HG03108 (cell line): ENCODE data around the gene GALNT10.

ENCODE experiments used
- ATAC-seq: cut with Tn5 transposase; IDR thresholded peaks from one replicate; pipeline ENCODE4 v1.9.1; 2021; ENCODE audit warnings: moderate library complexity; ENCODE audit not compliant: unreplicated experiment

Gene GALNT10

DNA sequence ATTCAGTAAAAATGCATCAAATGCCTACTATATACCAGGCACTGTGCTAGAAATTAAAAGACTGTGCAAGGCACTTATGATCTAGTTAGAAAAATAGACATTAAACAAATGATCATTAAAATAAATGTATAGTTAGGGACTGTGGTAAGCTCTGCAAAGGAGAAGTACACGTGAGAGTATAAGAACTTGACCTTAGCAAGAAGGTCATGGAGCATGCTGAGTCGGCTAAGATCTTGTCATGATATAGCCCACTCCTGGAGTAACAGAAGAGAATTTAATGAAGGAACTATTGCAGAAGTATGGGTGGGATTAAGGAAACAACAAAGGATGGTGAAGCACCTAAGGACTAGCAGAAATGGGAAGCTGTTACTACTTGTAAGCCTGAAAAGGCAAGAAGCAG lies 231.8 kb downstream of the GALNT10 start:
- no peak for ATAC-seq

DNA sequence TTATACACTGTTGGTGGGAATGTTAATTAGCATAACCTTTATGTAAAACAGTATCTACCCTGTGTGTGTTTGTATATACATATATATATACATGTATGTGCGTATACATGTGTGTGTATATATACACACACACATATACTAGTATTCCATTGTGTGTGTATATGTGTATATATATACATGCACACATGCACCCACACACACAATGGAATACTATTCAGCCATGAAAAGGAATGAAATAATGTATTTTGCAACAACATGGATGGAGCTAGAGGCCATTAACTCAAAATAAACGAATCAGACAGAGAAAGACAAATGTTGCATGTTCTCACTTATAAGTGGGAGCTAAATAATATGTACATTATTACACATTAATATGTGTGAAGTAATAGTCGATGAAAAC lies 237.7 kb downstream of the GALNT10 start:
- no peak for ATAC-seq

DNA sequence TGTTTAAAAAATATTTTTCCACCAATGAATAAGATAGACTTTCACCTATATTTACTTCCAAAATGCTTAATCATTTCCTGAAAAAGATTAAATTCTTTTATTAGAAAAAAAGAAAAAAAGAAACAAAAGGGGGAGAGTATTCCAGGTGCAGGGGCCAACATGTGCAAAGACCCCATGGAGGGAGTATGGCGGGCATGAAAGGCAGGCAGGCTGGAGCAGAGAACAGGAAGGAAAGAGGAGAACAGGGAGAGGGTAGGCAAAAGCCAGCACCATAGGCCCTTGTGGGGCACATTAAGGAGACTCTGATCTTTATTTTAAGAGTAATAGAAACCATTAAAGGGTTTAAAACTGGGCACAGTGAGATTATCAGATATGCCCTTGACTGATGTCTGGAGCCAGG lies 238.8 kb downstream of the GALNT10 start:
- no peak for ATAC-seq

DNA sequence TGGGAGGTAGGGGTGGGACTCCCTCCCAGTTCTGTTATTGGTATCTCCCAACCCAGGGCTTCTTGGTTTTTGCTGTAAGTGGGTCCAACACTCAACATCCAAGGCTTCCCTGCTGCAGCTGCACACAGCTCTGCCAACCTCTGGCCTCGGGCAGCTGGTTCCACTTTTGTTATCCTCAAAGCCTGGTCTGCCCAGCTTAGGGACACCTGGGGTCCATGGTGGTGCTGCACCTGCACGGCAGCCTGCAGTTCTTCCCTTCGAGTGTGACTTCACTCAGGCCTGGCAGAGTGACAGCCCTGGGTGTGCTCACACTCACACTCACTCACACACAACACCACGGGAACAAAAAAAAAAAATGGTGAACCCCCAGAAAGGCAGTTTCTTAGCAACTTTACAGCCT lies 239.9 kb downstream of the GALNT10 start:
- ATAC-seq: no peak

DNA sequence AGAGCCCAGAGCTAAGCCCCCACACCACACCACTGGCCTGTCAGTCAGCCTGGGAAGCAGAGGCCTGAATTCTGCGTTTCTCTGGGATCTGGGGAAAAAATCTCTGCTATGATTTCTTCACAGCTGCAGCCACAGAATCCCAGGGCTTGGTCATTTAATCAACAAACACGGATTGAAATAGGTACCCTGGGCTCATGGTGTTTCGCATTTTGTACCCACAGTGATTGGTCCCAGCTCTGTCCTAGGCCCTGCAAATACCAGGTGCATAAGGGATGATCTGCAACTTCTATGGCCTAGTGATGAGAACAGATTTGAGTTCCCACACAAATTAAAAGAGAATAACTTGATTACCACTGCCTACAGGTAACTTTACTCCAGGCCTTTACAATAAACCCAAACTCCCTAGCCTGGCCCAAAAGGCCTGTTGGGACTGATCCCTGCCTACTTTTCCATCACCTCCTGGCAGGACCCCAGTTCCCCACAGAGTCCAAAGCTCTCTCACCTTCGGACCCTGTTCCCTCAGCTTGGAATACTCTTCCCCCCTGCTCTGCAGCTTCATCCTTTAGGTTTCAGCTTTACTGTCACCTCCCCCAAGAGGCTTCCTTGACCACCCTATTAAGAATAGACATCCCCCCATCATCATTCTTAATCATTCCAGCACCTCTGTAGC lies 240.6 kb downstream of the GALNT10 start:
- ATAC-seq: no peak

DNA sequence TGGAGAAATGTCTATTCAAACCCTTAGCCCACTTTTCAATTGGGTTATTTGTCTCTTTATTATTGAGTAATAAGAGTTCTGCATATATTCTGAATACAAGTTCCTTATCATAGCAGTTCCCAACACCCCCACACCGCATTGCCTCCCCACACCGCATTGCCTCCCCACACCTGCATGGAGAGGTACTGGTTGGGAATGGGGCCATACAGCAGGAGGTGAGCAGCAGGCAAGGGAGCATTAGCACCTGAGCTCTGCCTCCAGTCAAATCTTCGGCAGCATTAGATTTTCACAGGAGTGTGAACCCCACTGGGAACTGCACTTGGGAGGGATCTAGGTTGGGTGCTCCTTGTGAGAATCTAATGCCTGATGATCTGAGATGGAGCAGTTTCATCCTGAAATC lies 244.7 kb downstream of the GALNT10 start:
- no peak for ATAC-seq

DNA sequence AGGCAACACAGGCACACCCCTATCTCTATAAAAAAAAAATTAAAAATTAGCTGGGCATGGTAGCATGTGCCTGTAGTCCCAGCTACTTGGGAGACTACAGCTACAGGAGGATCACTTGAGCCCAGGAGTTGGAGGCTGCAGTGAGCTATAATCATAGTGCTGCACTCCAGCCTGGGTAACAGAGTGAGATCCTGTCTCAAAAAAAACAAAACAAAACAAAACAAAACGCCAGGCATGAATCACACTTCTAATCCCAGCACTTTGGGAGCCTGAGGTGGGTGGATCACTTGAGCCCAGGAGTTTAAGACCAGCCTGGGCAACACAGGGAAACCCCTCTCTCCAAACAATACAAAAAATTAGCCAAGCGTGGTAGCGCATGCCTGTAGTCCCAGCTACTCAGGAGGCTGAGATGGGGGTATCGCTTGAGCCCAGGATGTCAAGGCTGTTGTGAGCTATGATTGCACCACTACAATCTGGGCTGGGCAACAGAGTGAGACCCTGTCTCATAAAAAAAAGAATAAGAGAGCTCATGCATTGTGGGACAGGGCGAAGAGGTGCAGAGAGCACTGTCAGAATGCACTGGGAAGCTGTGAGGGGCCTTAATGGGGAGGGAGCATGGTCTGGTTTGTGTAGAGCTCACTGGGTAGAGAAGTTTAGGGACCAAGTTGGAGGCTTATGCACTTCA lies 246.9 kb downstream of the GALNT10 start:
- no peak for ATAC-seq

DNA sequence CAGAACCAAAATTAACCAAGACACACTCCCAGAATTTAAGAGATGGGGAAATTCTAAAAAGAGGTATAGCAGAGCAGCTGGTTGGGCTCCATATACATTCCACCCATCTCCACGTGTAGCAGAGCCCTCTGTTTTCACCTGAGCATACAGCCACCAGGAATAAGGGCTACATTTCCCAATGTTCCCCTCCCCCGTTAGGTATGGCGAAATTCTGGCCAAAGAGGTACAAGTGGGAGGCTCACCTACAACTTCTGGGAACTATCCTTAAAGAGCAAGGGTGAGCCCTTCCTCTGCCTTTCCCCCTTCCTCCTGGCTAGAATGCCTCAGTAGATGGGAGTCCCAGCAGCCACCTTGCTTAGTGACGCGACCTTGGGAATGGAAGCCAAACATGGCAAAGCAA lies 250.0 kb downstream of the GALNT10 start:
- ATAC-seq: no peak

DNA sequence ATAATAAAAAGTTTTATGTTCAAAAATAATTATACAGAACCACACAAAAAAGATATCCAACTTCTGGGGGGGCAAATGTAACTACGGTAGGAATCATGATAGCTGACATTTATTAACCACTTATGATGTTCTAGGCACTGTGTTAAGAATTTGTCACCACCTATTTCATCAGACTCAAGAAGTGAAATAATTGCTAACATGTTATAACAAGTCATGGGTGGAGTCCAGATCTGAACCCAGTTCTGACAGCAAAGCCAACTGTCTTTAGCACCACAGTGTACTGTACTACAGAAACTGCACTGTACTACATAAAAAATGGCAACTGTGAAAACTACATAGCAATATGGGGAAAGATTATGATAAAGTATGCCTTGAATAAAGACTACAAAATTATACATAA lies 252.3 kb downstream of the GALNT10 start:
- no peak for ATAC-seq

DNA sequence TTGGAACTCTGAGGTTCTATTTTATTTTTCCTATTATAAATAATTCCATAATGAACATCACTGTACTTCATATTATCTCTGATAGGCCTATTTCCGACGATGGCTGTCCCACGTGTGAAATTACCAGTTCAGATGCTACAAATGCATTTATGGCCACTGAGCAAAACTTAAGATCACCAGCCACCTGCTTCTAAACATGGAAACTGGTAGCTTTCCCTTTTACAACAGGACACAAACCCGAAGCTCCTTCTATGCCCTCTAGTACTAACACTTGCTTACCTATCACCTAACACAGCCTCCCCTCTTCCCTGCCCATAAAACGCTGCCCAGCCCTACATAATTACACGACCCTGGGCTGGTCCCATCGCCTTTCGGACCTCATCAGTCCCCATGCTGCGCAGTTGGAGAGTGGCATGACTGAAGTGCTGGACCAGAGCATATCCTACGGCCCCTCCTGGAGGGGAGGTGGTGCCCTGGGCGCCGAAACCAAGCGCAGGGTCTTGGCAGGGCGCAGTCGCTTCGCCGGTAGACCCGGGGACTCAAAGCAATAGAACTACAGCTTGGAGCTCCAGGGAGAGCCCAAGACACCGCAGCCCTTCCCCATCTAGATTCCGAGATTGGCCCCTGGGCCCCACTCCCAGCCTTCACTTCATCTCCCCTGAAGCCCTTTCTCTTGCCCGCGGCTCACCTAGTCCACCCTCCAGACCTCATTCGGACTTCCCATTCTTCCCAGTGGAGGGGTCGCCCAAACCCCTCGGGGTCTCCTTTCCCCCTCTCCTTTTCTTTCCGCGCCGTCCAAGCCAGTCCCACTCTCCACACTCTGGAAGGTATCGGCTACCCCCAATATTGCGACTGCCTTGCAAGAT lies 254.3 kb downstream of the GALNT10 start:
- ATAC-seq: no peak

DNA sequence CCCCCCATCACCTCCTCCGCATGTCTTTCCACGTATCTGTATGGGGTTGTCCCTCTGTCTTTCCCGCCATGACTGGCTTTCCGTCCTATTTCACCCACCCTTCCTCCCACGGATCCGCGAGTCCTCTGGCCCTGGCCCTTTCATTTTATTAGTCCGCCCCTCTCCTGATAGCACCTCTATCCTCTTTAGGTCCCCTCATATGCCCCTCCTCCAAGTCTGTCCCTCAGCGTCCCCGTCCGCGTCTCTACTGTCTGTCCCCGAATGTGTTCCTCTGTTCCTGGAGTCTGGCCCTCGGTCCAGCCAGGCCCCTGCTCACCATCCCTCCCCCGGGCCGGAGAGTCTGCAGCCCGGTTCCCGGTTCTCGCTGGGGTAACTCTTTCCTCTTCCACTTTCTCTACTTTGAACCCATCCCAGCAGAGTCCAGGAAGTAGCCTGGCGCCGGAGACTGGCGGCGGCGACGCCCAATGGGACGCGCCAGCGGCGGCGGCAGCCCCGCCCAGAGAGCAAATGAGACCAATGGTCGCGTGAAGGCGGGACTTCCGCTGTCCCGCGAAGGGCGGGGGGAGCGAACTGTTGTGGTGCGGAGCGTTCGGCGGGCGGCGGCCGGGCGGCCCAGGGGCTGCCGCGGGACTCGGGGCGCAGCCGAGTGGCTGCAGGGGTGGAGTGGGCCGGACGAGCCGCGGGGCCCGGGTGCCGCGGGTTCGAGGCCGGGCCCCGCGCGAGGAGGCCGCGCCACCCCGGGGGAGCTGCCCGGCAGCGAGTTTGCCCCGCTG lies 255.1 kb downstream of the GALNT10 start, which contains the start of gene SAP30L:
Gene SAP30L (plus strand): TSS at position 576 of the 773 bp plus-strand sequence. CDS start 608 bp downstream, outside the sequence.
- ATAC-seq: peak; percentile 96

DNA sequence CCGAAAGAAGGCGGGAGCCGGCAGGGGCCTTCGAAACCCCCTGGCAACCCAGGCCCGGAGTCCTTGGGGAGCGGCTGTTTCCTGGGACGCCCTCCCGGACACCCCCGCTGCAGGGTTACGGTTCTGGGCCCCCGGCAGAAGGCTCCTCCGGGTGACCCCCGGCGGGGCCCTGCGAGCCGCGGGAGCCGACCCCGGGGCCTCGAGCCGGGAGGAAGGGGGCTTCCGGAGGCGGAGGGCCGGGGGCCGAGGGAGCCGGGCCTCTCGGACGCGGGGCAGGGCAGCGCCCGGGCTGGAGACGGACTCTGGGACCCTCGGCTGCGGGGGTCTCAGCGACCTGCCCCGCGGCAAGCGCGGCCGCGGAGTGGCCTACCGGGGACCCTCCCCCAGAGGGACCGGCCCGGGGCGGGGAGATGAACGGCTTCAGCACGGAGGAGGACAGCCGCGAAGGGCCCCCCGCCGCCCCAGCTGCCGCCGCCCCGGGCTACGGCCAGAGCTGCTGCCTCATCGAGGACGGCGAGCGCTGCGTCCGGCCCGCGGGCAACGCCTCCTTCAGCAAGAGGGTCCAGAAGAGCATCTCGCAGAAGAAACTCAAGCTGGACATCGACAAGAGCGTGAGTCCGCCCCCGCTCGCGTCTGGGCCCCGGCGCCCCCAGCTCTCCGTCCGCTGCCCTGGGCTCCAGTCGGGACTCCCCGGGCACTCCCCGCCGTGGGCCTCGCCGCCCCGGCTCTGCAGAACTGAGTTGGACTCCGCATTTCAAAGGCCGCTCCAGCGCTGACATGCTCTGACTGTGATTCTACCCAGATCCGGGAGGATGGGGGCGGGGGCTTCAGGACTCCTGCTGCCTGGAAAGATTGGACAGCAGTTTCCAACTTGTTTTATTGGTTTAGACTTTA lies 255.9 kb downstream of the GALNT10 start:
- ATAC-seq: peak; percentile 14

DNA sequence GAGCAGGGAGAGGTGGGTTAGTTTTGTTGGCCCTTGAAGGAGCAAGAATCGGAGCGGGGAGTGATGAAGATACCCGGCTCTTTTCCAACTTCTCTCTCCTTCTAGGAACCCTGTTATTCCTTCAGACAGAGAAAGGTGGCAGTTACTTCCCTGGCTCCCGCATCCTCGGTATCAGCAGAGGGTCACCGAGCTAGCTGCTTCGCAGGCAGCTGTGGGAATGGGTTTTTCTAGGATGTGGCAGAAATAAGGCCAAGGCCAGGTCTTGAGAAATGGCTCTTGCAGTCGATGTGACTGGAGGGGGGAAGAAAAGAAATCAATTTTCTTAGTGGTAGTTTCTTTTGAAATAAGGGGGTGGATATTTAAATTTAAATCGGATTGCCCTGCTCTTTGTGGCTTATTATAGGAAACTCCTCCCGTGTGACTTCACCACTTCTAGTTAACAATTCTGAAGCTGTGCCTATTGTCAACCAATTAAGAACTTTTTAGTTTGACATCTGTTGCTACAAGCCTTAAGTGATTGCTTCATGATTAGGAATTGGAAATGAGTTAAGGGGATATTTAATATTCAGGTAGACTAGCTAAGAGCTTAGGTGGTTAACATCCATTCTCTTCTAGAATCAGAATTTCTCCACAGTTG lies 256.7 kb downstream of the GALNT10 start:
- no peak for ATAC-seq

DNA sequence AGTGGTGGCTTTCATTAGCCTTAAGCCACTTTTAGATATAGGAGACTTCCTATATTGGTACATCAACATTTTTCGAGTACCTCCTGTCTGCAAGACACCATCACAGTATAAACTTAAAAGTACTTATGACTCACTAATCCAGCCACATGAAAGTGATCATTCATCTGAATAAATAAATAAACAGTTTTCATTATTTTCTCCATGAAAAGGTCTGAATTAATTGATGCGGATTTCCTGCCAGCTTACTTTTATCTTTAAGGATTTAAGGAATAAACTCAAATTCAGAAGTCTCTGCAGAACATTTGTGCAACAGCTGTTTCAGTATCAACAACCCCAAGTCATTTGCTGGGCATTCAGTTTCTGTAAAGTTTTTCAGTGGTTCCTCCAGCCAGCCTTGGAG lies 259.3 kb downstream of the GALNT10 start:
- ATAC-seq: no peak

DNA sequence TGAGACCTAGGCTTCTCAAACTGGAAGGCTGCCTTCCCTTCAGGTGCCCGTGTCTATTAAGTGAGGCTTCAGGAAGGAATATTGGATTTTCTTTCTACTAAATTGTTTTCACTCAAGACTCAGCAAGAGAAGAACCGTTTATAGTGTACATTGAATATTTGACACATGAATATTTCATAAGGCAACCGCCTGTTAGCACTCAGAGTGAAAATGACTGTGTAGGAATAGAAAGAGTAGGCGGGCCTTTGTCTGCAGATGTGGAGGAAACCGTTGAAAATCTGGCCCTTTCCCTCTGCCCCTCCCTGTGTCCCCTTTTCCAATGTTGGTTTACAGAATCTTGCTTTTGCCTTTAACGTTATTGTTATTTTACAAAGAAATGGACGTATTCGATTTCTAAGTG lies 261.4 kb downstream of the GALNT10 start:
- no peak for ATAC-seq

DNA sequence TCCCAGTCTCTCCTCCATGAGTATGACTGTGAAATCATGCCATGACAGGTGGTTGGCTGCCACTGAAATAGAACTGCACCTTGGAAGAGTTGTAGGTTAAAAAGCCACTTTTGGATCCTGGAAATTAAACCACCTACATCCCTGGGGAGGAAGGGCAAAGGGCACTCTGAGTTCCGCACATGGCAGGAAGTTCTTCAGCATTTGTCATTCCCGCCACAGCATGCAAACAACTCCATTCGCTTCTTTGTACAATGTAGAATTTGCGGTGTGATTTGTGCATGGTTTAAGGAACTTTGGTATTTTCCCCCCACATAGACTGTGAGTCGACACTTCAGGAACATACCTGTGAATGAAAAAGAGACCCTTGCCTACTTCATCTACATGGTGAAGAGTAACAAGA lies 265.1 kb downstream of the GALNT10 start:
- no peak for ATAC-seq

DNA sequence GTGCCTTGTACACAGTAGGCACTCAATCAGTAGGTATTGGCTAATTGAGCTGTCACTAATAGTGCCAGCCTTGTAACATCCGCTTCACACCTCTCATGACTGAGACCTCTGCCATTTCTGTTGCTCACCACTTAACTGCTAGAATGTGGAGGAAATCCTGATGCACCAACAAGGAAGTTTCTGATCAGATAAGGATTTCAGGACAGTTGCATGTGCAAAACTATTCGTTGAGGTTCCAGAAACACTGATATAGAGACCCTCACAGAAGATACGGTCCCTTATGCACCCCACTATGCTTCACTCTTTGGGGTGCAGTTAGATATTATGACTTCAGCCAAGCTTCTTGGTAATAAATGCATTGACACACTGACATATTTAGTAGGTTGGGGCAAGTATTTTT lies 266.0 kb downstream of the GALNT10 start:
- ATAC-seq: no peak

DNA sequence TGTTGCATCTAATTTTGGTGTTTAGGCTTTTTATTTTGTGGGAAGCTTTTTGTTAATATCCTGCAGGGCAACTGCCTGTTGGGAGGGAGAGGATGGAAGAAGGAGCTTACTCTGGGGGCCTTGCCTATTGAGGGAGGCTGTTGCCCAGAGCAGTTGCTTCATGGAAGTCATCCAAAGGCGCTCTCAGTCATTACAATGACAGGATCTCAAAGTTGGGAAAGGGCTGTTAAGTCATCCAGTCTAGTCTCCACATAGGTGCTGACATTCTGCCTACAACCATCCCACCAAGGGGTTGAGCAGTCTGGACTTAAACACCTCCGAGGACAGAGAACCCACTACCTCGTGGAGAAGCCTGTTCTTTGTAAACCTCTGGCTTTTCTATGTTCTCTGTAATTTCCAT lies 268.5 kb downstream of the GALNT10 start:
- no peak for ATAC-seq

DNA sequence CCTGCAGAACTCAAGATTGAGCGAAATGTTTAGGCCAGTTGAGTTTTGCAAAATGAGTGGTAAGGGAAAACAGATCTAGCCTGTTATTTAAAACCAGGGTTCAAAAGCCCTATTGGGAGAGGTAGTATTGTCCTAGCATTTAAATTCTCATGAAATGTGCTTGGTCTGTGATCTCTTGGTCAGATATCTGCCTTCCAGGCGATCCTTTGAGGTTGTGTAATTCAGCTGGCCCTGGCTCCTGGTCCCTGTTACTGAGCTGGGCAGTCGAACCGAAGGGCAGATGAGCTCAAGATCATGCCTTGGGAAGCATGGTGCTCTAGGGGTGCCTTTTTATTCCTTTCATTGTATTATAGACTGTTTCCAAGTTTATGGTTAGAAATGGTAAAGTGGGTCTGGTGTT lies 269.6 kb downstream of the GALNT10 start:
- ATAC-seq: no peak

DNA sequence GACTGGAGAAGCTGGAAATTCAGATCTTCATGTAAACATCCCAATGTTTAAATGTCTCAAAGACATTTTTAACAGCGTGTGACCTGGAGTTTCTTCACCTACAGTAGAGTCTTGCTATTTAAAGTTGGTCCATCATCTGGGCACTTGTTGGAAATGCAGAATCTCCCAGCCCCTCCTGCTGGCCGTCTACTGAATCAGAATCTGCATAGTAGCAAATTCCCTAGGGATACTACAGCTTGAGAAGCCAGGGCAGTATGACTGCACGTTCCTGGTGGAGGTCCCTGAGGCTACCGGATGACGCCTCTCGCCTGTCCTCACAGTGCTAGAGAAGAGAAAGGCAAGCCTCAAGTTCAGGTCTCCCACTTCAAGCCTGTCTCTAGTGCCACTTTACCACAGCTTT lies 271.0 kb downstream of the GALNT10 start:
- no peak for ATAC-seq
